ENCODE measurements around the gene TANK.
A peak's percentile ranks its signal among the peaks of the same experiment; 100 is the strongest.
"Not testable (repeated sequence)": the region's sequence is repeated elsewhere in the genome, so short reads cannot be mapped to it uniquely, and the experiment has no call there.

The TANK gene

DNA sequence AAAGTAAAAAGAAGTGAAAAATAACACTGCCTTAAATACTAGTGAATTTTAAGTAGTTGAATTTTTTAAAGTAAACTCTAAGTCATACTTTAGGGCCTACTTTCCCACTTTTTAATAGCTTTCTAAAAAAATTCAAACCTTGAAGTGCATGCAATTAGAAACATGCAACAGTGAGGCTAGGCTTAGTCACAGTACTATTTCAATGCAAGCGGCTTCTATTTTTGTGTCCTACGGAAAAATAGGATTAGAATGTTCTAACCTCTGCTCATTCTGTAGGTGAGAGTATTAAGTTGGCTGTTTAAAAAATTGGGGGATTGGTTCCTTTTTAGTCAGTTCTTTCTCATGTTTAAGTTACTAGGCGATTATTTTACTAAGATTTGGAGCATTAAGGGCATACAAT, 108.9 kb downstream of the TANK start:
- no peak for DNase-seq (ENCODE audit: low spot score)

DNA sequence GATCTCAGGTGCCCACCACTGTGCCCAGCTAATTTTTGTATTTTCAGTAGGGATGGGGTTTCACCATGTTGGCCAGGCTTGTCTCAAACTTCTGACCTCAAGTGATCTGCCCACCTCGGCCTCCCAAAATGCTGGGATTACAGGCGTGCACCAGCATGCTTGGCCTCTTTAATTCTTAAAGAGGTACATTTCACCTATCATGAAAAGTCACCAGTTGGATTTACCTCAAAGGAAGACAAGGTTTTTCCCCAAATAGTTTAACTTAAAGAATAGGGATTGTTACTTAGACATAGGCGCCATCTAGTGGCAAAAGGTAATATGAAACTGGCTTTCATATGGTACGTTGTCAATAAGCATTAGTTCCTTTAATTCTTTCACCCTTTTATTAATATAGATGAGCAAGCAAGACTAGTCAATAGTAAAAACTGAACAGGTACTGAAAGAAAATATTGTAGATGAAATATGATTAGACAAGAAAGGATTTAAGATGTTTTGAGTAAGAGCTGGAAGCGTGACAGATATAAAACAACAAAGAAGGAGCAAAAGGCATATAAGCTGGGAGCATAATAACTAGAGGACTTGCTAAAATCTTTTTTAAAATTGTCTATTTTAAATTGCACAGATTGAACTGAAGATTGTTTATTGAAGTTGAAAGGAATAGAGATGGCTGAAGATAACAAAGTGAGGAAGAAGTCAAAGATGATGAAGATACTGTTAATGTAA, 113.0 kb downstream of the TANK start:
- DNase-seq (ENCODE audit: low spot score): peak; percentile 53

DNA sequence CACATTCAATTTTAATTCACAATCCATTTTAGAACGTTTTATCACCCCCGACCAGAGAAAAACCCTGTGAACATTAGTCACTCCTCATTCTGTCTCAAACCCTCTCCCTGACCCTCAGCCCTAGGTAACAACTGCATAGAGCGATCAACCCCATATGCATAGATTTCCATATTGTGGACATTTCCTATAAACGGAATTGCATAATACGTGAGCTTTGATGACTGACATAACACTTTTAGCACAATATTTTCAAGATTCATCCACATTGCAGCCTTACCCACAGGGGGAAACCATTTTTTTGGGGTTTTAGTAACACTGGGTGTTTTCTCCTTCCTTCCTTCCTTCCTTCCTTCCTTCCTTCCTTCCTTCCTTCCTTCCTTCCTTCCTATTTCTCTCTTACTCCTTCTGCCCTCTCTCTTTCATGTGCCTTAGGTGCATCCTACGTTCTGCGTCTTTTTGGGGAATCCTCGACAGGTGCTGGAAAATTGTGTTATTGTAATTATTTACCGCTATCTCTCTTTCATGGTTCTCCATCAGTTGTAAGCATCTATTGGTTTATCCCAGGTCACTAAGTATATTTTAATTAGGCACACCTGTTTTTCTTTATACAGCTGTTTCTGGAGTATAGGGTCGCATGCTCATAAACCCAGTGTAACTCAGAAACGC, 118.5 kb downstream of the TANK start:
- peak; percentile 58 for DNase-seq (ENCODE audit: low spot score)

DNA sequence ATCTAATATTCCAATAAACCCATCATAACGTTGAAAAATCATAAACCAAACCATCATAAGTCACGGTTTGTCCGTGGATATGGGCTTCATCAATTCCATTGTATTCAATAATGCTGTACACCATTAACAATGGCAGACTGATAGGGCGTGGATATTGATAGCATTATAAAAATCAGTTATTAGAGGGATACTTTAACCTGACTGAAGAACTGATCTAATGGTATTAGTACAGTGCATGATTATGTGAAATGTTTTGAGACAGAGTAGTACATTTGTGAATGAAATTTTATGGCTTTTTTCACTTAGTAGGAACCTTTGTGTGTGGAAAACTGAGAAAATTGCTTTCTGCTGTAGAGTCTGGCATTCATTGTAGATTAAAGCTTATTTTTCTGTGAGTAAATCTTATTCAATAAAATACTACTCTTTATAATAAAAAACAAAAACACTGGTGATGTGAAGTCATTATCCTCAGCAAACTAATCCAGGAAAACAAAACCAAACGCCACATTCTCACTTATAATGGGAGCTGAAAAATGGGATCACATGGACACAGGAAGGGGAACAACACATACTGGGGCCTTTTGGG, 119.1 kb downstream of the TANK start:
- not testable (repeated sequence) for DNase-seq (ENCODE audit: low spot score)

DNA sequence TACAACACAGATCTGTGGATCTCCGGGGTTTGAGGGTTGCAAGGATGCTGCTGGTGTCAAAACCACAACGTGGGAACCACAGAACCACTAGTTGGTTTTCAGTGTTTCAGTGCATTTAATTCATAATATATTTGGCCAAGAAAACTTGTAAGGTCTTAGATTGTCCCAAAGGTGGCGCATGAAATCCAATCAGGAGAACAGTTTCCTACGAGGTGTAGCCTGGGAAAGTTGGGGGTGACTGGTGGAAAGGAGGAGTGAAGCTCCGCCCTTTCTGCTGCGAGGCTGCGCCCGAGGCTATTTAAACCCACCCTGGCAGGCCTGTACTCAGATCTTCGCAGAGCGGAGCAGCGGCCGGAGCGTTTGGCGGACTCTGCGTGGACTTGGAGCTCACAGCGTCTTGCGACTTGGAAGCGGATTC, 120.7 kb downstream of the TANK start:
- peak; percentile 88 for DNase-seq (ENCODE audit: low spot score)

DNA sequence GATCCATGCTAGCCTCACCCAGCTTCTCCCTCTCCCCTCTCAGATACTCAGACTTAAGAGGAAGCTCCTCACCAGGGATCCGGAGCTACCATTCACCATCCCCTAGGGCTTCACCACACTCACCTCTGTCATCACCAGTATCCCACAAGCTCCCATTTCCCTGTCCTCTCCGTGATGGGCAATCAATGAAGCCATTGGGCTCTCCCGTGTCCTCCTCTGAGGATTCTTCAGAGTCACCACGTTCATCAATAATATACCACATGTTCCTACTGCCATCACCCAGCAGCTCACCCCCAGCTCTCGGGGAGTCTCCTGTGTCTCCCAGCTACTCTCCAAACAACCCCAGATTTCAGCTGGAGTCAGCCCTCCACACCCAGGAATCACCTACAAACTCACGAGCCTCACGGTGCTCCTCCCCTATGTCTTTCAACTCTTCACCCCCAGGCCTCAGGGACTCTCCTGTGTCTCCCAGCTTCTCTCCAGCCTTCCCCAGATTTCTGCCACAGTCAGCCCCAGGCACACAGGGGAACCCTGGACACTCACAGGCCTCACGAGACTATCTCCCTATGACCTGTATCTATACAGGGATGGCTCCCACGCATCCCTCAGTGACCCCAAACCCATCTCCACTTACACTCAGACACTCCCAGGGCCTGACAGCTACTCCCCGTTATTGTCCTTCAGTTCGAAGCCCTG, 121.5 kb downstream of the TANK start:
- DNase-seq (ENCODE audit: low spot score): not testable (repeated sequence)

DNA sequence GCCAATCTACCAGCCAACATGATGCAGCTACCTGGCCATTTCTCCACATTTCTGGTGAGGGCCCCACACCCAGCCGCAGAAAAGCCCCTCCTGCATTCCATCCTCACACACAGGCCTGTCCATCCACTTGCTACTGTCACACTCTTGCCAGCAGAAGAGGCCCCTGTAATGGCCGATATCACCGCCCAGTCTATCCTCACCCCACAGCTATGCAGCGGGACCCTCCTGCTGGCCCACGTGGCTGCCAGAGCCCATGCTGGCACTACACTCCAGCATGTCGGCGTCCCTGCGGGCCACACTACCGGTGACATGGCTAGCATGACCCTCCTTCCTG, 122.0 kb downstream of the TANK start:
- not testable (repeated sequence) for DNase-seq (ENCODE audit: low spot score)

DNA sequence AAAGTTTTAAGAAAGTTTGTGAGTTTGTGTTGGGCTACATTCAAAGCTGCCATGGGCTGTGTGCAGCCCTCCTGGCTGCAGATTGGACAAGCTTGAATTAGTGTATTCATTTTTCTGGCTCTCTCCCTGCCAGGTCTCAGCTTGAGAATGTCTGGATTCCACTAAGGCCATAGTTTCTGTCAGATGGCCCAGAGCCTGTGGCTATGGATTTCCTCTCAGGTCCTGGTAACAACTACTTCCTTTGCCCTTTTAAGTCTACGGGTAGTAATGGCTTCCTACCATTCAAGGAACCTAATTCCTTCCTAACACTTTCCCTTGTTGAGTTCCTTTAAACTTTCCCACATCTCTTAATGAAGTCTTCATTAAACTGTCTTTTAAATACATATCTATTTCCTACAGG, 123.7 kb downstream of the TANK start:
- no peak for DNase-seq (ENCODE audit: low spot score)

All from SK-N-DZ (cell line).